ENCODE measurements around the gene C1QTNF3.

The C1QTNF3 gene

DNA sequence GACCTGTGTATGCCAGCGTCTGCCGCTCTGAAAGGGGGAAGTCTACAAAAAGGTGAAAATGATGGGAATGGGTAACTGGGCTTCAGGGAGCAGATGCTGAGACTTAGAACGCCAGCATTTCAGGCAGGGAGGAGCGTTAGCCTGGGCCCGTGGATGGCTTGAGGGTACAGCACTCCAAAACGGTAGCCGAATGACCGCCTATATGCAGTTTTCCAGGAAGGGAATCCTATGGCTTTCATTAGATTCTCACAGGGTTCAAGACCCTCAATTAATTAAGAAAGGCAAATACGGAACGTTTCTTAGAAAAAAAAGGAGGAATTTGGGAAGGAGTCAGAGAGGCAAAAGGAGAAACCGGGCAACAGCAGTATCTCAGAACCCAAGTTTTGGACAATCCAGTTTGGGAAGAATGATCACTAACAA lies 35.8 kb downstream of the C1QTNF3 start:
- TF ChIP-seq, protein P1, sequence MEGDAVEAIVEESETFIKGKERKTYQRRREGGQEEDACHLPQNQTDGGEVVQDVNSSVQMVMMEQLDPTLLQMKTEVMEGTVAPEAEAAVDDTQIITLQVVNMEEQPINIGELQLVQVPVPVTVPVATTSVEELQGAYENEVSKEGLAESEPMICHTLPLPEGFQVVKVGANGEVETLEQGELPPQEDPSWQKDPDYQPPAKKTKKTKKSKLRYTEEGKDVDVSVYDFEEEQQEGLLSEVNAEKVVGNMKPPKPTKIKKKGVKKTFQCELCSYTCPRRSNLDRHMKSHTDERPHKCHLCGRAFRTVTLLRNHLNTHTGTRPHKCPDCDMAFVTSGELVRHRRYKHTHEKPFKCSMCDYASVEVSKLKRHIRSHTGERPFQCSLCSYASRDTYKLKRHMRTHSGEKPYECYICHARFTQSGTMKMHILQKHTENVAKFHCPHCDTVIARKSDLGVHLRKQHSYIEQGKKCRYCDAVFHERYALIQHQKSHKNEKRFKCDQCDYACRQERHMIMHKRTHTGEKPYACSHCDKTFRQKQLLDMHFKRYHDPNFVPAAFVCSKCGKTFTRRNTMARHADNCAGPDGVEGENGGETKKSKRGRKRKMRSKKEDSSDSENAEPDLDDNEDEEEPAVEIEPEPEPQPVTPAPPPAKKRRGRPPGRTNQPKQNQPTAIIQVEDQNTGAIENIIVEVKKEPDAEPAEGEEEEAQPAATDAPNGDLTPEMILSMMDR (IDR thresholded peaks at IDR 0.05; ENCODE audit: borderline replicate concordance, control extremely low read depth, extremely low read depth, insufficient read depth, missing control alignments) = no peak
- in situ Hi-C loops (cut with MboI; ENCODE audit: low sequenced_read_pairs, unreplicated experiment) = loop anchor here (10.0 to 25.0 kb wide), 2 partner anchors 180 to 458 kb away; no protein-coding TSS in a partner anchor
- no peak for DNase-seq (ENCODE audit: low spot score)

DNA sequence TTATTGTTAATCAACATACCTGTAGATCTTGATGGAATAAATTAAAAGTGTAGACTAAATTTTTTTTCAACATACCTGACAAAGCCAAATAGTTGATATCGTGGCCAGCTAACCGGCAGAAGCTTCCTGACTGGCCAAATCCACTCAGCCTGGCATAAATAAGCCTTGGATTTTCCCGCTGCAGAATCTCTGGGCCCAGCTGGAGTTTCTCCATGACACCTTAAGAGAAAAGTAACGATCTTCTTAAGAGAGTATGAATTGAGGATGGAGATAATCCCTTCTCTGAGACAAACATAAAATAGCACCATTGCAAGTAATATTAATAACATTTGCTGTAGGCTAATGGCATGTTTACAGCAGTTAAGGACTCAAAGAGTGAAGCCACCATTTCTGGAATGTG lies 37.3 kb downstream of the C1QTNF3 start:
- DNase-seq (ENCODE audit: low spot score) = no peak
- TF ChIP-seq, protein P1 (IDR thresholded peaks at IDR 0.05; ENCODE audit: borderline replicate concordance, control extremely low read depth, extremely low read depth, insufficient read depth, missing control alignments) = no peak
- in situ Hi-C loops (cut with MboI; ENCODE audit: low sequenced_read_pairs, unreplicated experiment) = loop anchor here (10.0 to 25.0 kb wide), 2 partner anchors 182 to 459 kb away; no protein-coding TSS in a partner anchor

DNA sequence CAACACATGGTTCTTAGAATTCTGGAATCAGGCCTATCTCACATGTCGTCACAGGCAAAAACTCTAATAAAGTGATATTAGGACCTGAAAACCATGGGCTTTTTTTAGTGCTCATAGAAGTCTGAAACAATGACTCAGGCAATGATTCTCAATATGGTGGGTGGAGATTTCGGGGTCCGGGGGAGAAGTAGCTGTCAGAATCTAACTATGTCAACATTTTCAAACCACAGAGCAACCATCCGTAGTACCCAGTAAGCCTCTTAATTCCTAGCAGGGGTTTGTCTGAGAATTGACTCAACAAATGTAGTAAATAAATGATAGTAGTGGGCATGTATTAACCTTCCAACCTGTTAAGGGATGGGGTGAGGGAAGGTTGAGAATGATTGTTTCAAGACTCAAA lies 37.8 kb downstream of the C1QTNF3 start:
- in situ Hi-C loops (cut with MboI; ENCODE audit: low sequenced_read_pairs, unreplicated experiment) = loop anchor here (10.0 to 25.0 kb wide), 2 partner anchors 182 to 460 kb away; no protein-coding TSS in a partner anchor
- TF ChIP-seq, protein P1 (IDR thresholded peaks at IDR 0.05; ENCODE audit: borderline replicate concordance, control extremely low read depth, extremely low read depth, insufficient read depth, missing control alignments) = no peak
- DNase-seq (ENCODE audit: low spot score) = peak; percentile 41

DNA sequence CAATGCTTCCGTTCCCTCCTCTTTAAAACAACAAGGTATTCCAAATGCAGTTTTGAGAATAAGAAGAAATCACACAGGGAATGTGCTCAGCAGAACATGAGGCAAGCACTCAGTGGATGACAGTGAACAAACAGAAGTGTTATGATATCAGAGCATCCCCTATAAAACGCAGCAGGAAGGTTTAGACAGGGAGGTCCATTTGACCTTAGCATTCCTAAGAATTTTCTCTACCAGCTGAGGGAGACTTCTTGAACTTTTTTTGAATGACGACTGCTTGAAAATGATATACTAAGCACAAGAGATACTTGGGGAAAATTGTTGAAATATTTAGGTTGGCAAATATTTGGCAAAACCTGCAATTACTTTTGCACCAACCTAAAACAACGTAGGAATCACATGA lies 39.1 kb downstream of the C1QTNF3 start:
- no peak for DNase-seq (ENCODE audit: low spot score)
- TF ChIP-seq, protein P1 (IDR thresholded peaks at IDR 0.05; ENCODE audit: borderline replicate concordance, control extremely low read depth, extremely low read depth, insufficient read depth, missing control alignments) = no peak
- in situ Hi-C loops (cut with MboI; ENCODE audit: low sequenced_read_pairs, unreplicated experiment) = loop anchor here (10.0 to 25.0 kb wide), 2 partner anchors 183 to 461 kb away; no protein-coding TSS in a partner anchor

DNA sequence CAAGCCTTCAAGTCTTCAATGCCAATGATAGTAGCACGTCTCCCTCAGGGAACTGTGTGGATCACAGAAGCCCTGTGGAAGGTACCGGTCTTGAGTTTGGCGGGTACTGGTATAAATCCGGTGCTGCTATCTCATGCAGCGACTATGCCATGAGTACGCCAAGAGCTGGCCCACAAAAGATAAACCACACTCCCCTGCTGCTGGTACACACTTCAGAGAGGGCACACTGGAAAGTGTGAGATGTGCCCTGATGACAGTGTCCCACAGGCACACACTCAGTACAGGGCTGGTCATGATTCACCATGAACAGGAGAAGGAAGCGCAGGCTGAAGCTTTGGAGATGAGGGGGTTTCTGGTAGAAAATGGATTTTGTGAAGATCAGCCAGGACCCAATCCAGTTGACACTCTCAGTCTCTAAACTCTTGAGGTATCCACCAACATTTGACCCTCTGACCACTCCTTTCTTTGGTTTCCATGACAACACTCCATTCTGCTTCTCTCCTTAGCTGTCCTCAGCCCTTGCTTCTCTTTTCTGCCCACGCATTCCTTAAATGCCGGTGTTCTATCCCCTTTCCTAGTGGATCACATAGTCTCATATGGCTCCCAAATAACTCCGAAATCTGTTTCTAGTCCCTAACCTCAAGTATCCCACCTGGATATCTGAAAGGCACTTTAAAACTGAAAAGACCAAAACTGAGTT lies 40.2 kb downstream of the C1QTNF3 start:
- DNase-seq (ENCODE audit: low spot score) = no peak
- TF ChIP-seq, protein P1 (IDR thresholded peaks at IDR 0.05; ENCODE audit: borderline replicate concordance, control extremely low read depth, extremely low read depth, insufficient read depth, missing control alignments) = no peak
- in situ Hi-C loops (cut with MboI; ENCODE audit: low sequenced_read_pairs, unreplicated experiment) = loop anchor here (10.0 to 25.0 kb wide), 2 partner anchors 185 to 462 kb away; no protein-coding TSS in a partner anchor

DNA sequence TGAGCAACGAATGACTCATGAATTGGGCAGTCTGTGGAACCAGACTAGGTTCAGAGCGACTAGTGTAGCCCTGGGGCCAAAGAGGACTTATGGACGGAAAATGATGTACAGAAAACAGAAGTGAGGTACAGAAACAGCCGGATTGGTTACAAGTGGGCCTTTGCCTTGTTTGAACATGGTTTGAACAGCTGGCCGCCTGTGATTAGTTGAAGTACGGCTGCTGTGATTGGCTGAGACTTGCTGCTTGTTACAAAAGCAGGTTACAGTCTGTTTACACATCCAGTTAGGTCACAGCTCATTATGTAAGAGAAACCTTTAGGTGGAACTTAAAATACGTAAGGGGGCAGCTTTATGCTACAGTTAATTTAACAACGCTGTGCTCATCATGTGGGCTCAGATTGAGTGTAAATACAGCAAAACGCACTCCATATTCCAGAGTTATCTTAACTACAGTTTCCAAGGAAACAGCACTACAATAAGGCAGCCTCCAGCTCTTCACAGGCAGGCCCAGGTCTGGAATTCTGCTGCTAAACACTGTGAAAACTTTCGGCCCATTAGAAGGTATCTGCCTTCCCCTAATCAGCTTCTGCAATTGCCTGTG lies 41.7 kb downstream of the C1QTNF3 start:
- TF ChIP-seq, protein P1 (IDR thresholded peaks at IDR 0.05; ENCODE audit: borderline replicate concordance, control extremely low read depth, extremely low read depth, insufficient read depth, missing control alignments) = no peak
- in situ Hi-C loops (cut with MboI; ENCODE audit: low sequenced_read_pairs, unreplicated experiment) = loop anchor here (10.0 to 25.0 kb wide), 2 partner anchors 186 to 463 kb away; no protein-coding TSS in a partner anchor
- DNase-seq (ENCODE audit: low spot score) = no peak

All from GM13976 (cell line).